GM21526 (cell line): ENCODE data around the gene SARDH.
"Not testable (repeated sequence)": the region's sequence is repeated elsewhere in the genome, so short reads cannot be mapped to it uniquely, and the experiment has no call there.

ENCODE experiments used
- ATAC-seq: cut with Tn5 transposase; IDR thresholded peaks from one replicate; pipeline ENCODE4 v1.9.1; 2021; ENCODE audit warnings: moderate library complexity; ENCODE audit not compliant: unreplicated experiment, low FRiP score

SARDH gene

DNA sequence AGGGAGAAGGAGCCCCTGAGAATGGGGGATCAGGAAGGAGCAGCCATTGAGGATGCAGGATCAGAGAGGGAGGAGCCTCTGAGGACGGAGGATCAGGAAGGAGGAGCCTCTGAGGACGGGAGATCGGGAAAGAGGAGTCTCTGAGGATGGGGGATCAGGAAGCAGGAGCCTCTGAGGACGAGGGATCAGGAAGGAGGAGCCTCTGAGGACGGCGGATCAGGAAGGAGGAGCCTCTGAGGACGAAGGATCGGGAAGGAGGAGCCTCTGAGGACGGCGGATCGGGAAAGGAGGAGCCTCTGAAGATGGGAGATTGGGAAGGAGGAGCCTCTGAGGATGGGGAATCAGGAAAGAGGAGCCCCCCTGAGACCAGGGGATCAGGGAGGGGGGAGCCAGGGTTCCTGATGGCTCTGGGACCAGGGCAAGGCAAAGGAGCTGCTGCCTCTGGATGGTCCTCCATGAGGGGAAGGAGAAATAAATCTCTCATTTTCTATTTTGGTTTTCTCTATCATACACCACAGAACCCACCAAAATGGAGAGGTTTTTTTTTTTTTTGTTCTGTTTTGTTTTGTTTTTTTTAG lies 22.6 kb upstream of the SARDH start:
- ATAC-seq: no peak

DNA sequence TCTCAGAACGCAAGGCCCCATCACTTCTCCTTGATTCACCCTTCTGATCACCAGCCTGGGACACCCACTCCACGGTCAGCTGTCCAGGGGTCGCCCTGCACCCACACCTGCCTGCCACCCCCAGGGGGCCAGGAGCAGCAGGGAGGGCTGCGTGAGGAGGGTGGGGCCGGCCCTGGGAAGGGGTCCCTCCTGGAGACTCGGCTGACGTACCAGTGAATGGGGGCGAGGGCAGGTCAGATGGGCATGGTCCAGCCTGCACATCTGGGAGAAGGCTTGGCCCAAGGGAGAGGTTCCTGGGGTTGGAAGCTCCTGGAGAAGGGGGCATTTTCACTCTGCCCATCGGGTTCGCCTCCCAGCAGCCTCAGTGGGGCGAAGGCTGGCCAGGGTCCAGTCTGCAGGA lies 21.8 kb upstream of the SARDH start:
- ATAC-seq: no peak

DNA sequence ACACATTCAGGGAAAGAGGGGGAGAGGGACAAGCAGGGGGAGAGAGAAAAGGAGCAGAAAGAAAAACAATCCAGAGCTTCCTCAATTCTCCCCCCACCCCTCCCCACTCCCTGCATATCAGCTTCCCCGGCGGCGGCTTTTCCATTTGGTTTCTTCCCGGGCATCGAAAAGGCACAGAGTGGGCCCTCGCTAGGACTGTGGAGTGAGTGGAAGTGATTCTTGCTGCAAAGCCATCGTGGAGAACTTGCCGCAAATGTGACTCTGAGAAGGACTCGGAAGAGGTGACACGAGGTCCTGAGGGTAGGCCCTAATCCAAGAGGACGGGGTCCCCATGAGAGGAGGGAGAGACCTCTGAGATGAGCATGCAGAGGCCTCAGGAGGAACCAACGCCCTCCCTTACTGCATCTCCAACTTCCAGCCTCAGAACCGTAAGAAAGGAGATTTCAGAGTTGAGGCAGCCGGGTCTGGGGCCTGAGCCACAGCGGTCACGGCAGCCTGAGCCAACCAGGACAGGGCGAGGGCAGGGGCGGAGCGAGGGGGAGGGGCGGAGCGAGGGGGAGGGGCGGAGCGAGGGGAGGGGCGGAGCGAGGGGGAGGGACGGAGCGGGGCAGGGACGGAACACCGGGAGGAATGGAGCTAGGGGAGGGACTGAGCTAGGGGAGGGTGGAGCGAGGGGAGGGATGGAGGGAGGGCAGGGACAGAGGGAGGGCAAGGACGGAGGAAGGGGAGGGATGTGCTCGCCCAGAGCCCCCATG lies 21.2 kb upstream of the SARDH start:
- ATAC-seq: no peak

DNA sequence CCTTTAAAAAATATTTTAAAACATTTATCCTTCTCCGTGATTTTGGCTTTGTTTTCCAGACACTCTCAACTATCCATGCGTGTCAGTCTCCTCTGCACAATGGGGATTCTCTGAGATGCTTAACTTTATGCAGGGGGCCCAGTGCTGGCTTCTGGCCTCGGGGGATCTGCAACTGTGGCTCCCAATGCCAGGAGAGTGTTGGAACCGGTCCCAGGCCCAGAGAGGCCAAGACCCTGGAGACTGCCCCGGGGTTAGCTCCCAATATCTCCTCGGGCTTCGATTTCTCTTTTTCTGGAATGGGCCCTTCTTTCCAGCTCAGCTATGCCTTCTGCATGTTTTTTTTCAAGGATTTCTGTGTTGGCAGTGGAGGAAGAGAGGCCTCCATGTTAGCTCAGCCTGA lies 20.1 kb upstream of the SARDH start:
- ATAC-seq: no peak

DNA sequence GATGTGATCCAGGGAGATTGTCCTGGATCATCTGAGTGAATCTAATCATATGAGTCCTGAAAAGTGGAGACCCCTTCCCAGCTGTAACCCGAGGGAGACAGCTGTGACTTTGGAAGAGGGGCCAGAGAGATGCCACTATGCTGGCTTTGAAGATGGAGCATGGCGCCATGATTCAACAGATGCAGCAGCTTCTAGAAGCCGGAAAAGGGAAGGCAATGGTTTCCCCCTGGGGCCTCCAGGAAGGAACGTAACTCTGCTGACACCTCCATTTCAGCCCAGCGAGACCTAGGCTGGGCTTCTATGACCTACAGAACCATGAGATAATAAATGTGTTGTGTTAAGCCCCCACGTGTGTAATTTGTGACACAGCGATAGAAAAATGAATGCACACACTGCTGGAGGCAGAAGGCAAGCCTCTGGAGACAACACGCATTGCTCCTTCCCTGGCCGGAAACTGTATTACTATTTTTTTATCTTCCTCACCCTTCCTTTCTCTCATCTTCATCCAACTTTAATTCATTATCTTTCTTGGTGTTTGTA lies 16.6 kb upstream of the SARDH start:
- ATAC-seq: no peak

DNA sequence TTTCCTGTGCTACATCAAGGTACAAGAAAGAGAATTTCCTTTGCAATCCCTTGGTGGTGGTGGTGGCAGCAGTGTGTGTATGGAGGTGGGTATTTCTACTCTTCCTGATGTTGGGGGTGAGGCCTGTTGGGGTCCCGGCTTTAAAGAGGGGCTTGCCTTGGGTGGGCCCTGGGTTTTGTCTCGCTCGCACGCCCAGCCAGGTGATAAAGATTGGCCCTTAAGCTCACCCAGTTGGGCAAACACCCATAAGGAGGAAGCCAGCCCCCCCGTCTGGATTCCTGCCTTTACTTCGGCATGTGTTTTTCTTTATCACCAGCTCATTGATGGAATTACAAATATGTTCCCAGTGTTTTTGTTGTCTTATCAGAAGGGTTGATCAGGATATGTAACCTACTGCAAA lies 16.0 kb upstream of the SARDH start:
- no peak for ATAC-seq

DNA sequence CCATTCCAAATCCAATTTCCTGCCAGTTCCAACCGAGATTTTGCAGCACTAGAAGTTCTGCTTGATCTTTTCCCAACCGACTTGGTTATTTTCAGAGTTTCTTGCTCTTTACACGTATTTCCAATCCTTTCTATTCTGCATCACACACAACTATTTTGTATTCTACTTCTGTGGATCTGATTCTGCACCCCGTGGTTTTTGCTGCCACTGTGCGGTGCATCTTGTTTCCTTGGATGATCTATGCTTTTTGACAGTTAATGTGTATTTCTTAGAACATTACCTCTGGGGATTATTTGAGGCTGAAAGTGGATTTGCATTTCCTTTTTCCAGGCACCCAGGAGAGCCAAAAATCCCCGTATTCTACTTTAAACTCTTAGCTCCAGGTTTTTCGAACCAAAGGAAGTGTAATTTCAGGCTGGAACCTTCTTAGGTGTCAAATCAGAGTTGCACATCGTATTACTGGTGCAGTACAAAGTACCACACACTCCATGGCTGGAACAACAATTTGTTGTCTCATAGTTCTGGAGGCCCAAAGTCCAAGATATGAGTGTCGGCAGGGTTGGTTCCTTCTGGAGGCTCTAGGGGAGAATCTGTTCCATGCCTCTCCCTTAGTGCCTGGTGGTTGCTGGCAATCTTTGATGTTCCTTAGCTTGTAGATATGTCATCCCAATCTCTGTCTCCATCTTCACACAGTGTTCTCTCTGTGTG lies 14.7 kb upstream of the SARDH start:
- no peak for ATAC-seq

DNA sequence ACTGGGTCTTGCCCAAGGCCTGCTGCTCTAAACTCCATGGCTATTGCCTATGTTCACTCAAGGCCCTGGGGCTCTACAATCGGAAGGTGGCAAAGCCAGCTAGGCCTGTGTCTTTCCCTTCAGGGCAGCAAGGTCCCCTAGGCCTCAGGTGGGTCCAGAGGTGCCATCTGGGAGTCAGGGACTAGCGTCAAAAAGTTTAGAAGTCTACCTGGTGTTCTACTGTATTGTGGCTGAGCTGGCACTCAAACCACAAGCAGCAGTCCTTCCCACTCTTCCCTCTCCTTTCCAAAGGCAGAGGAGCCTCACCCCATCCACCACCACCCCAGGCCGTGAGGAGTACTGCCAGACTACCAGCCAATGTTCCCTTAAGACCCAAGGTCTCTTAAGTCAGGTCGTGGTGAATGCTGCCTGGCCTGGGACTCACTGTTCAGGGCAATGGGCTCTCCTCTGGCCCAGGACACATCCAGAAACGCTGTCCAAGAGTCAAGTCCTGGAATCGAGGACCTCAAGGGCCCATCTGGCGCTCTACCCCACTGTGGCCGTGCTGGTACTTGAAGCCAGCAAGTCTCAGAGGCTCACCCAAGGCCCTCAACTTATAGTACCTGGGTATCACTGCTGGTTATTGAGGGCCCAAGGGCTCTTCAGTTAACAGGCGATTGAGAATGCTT lies 13.0 kb upstream of the SARDH start:
- ATAC-seq: no peak

DNA sequence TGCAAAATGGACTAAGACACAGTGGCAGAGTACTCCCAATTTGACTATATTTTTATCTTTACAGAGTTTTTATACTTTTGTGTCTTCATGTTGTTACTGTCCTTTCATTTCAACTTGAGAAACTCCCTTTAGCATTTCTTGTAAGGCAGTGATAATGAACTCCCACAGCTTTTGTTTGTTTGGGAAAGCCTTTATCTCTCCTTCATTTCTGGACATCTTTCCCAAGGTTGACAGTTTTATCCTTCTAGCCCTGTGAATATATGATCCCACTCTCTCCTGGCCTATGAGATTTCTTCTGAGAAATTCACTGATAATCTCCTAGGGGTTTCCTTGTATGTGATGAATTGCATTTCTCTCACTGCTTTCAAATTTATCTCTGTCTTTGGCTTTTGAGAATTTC lies 9.2 kb upstream of the SARDH start:
- no peak for ATAC-seq

DNA sequence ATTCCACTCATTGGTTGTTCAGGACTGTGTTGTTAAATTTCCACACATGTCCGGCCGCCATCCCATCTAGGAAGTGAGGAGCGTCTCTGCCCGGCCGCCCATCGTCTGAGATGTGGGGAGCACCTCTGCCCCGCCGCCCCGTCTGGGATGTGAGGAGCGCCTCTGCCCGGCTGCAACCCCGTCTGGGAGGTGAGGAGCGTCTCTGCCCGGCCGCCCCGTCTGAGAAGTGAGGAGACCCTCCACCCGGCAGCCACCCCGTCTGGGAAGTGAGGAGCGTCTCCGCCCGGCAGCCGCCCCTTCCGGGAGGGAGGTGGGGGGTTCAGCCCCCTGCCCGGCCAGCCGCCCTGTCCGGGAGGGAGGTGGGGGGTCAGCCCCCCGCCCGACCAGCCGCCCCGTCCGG lies 6.4 kb upstream of the SARDH start:
- not testable (repeated sequence) for ATAC-seq

DNA sequence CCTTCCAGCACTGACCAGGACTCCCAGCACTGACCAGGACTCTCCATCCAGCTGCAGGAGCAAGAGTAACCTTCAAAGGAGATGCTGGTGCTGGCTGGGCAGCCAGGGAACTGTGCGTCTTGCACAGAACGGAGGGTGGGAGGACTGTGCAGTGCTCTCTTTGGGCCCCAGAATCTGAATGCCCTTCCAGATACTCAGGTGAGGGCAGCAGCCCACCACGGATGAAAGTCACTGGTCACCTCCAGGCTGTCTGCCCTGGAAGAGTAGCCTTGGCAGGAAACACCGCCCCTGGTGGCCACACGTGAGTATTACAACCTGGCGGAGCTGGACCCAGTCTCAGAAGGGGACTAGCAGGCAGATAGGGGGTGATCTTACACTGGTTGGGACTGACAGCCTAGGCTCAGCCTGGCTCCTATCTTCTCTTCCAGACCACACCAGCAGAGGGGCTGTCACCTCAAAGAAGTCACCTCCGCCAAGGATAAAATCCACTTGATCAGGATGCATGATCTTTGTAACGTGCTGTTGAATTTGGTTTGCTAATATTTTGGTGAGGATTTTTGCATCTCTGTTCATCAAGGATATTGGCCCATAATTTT lies 4.8 kb upstream of the SARDH start:
- ATAC-seq: no peak

DNA sequence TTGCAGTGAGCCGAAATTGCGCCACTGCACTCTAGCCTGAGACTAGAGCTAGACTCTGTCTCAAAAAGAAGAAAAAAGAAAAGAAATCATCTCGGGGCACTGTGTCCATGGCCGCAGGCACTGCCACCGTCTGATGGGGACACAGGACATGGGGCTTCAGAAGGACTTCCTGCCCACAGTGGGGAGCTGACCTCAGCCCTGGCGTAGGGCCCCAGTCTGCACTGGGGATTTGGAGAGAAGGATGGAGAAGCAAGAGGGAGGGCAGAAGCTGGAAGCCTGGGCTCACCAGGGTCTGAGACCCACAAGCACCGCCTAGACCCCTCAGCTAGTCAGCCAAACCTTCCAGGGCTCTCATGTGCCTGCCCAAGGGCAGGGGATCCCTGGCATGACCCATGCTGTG lies 4.1 kb upstream of the SARDH start:
- ATAC-seq: no peak

DNA sequence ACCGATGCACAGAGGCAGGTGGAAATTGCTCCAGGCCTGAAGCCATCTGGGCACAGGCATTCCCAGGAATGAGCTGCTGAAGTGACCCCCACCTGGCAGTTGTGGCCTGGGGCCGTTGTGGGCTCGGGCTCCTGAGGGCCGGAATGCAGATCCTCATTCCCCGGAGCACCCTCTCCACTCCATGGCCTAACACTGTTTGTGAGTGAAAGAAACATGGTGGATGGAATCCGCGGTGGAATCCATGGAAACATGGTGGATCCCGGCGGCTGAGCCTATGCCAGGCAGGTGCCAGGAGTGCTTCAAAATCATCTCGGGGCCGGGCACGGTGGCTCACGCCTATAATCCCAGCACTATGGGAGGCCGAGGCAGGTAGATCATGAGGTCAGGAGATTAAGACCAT lies 3.6 kb upstream of the SARDH start:
- no peak for ATAC-seq

DNA sequence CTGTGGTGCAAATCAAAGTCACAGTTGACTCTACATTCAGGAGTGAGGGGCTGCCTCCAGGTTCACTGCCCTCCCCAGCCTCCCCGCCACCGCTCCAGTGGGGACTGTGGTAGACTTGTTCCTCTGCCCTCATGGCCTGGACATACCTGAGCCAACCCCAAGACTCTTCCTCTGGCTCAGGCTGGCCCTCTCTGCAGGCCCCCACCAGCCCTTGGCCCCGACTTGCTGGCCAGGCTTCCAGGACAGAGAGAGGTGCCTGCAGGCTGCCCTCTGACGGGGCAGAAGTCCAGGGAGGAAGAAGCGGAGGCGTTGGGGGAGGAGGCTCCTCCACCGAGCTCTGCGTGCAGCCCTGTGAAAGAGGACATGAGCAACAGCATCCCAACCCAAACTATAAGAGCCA lies 2.8 kb upstream of the SARDH start:
- no peak for ATAC-seq

DNA sequence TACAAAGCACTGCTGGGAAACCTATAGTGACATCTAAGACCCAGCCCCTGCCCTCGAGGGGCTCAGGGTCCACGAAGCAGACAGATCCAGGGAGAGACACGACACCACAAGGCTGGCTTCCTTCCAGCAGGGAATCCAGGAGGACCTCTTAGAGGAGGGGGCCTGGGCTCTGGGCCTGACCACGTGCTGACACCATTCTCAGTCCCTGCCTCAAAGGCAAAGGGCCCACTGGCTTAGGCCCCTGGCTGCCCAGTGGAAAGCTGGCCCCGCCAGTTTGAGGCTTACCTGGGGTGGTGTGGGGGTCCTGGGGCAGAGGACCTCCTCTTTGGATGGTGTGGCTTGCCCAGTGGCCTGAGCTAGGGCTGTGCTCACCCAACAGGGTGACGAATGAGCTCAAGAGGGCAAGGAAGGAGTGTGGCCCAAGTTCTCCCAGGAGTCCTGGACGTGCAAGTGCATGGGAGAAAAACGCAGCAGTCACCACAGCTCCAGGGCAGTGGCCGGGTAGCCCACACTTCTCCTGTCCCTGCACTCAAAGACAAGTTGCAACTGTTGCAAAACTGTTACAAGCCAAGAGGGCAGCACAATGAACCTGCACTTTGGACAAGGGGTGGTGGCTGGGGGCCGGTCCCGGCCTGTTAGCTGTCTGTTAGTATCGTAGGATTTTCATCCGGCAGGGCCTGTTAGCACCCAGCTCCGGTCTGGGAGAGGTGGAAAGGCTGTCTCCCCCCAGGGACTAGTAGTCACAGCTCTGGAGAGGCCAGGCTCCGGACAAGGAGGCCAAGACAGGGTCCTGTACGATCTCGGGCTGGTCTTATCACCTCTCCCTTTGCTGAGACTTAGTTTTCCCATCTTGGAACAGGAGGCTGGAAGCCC lies 1.5 kb upstream of the SARDH start:
- ATAC-seq: no peak

DNA sequence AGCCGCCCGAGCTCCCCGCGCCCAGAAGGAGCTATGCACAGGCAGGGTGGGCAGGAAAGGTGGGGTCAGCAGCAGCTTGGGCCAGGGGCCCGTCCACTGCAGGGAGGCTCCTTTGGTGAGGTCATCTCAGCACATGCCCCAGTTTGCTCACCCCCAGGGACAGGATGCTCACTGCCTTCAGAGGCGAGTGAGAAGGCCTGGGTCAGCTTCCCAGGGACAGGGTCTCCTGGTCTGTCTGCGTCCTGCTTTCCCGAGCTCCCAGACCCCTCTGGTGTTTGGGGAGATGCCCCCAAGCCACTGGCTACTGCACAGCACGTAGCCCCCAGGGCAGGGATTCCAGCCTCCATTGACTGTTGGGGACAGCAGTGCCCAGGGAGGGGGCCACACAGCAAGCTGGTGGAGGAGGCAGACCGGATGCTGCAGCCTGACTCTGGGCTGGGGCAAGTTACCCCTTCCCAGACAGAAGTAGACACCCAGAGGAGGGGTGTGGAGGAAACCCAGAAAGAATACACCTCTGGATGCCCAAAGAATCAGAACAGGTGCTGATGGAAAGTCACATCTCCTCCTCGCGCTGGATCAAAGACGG lies 581 bp upstream of the SARDH start:
- ATAC-seq: no peak

DNA sequence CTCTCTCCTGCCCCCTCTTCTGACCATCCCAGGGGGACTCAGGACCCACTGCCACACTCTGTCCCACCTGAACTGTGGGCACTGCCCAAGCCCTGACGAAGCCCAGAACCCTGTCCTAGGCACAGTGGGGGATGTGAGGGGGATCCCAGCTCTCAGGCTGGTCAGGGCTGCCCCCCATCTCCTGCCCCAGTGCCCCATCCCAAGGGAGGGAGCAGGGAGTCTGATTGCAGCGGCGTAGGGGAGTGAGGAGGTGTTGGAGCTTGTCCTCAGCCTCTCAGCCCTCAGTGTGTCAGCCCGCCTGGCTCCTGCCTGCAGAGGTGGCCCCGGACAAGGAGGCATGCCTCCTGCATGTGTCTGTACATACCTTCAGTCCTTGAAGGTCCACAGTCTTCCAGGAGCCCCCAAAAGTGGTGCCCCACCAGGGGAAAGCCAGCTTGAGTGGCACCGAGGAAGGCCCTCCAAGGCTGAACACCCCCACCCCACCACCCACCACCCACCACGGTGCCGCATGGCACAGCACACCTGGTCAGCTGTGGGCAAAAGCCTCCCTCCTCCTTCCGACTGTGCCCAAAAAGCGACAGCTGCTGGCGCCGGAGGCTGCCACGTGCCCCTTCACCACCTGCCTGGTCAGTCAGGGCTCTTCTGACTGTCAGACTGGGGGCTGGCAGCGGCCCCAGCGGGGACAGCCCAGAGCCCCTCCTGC lies 930 bp downstream of the SARDH start:
- ATAC-seq: no peak

DNA sequence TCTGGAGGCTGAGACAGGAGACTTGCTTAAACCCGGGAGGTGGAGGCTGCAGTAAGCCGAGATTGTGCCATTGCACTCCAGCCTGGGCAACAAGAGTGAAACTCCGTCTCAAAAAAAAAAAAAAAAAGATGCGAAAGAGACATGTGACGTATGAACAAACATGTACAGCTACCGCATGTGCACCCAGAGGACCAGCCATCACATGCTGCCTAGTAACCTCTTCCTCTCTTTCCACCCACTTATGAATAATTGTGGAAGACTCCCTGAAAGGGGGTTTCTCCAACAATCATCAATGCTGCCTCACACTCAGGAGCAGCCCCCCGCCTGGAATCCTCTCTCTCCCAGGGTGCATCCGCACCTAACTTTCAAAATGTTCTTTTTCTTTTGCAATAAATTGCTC lies 2.2 kb downstream of the SARDH start:
- ATAC-seq: no peak

DNA sequence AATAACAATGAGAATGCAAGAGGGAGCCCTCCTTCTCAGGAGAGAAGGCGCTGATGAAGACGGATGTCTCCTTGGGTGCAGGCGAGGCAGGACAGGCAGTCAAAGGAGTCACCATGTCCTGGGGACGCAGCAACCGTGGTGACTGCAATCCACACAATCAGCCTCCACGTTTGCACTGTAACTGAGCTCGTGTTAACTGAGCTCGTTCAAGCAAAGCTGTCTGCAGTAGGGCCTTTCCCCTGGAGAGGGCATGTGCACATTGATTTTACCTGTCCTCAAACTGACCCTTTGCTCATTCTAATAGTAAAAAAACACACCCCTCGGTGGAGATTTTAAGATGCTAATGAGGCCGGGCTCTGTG lies 2.8 kb downstream of the SARDH start:
- no peak for ATAC-seq
